Measurements from ENCODE around the gene CDX2.

GRCh38 chr13:27970382-27971235 lies 1.5 kb upstream of the CDX2 start:
- TF ChIP-seq, protein P1, sequence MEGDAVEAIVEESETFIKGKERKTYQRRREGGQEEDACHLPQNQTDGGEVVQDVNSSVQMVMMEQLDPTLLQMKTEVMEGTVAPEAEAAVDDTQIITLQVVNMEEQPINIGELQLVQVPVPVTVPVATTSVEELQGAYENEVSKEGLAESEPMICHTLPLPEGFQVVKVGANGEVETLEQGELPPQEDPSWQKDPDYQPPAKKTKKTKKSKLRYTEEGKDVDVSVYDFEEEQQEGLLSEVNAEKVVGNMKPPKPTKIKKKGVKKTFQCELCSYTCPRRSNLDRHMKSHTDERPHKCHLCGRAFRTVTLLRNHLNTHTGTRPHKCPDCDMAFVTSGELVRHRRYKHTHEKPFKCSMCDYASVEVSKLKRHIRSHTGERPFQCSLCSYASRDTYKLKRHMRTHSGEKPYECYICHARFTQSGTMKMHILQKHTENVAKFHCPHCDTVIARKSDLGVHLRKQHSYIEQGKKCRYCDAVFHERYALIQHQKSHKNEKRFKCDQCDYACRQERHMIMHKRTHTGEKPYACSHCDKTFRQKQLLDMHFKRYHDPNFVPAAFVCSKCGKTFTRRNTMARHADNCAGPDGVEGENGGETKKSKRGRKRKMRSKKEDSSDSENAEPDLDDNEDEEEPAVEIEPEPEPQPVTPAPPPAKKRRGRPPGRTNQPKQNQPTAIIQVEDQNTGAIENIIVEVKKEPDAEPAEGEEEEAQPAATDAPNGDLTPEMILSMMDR (IDR thresholded peaks at IDR 0.05), result no peak
- TF ChIP-seq TCF7L2 (IDR thresholded peaks at IDR 0.05; ENCODE audit: low read depth, low read length), result no peak
- no peak for TF ChIP-seq SIN3A (IDR thresholded peaks at IDR 0.05; ENCODE audit: borderline replicate concordance, insufficient read depth, low read depth, low read length)
